ENCODE measurements around the gene FTCDNL1.

FTCDNL1 gene

GRCh38 chr2:199842631-199843395 lies 8.2 kb downstream of the FTCDNL1 start:
- no peak for DNase-seq (ENCODE audit: low spot score)

DNA sequence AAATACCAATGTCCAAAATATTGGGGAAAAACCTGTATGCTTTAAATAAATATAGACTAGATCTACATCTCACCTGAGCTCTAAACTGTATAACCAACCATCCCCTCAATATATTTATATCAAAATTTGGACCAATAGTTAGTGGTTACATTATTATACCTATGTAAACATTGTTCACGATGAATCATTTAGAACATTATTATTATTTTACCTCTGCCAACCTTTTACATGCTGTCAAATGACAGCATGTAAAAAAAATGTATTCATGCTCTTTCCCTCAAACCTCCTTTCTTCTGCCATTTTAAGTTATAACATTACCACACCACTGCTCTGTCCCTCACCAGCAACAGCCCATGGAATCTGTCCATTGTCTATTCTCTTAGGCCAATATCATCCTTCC lies 9.6 kb downstream of the FTCDNL1 start:
- no peak for DNase-seq (ENCODE audit: low spot score)

DNA sequence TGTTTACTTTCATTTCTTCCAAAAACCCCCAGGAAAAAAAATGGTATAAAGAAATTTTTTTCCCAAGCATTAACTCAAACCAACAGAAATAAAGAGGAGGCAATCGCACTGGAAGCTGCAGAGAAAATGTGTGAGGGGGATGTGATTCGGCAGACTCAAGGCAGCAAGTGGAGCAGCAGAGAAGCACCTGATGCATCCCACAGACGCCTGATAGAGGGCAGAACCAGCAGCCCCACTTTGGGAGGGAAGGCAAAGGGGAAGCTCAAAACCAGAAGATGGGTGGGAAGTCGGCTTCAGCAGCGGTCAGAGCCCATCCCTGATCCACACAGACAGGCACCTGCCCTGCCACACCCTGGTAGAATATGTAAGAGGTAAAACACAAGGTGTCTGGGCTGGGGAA lies 12.6 kb downstream of the FTCDNL1 start:
- no peak for DNase-seq (ENCODE audit: low spot score)

DNA sequence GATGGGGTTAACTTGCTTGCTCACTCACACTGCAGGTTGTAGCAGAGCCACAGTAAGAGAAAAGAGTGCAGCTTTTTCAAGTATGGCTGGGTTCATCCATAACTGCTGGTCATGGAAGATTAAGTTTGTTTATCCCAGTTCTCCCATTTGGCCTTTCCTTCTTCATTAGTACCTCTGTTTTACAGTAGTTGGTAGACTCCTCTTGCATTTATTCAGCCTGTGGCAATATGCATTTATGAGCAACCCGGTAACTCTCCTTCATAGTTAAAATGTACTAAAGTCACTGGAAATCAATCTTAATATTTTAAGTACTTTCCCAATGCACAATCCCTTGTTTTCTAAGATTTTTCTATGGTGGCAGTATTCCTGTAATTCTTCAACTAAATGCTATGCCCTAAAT lies 14.0 kb downstream of the FTCDNL1 start:
- DNase-seq (ENCODE audit: low spot score): no peak

GRCh38 chr2:199833525-199833924 lies 17.5 kb downstream of the FTCDNL1 start:
- no peak for DNase-seq (ENCODE audit: low spot score)

GRCh38 chr2:199830531-199830930 lies 20.5 kb downstream of the FTCDNL1 start:
- no peak for DNase-seq (ENCODE audit: low spot score)

DNA sequence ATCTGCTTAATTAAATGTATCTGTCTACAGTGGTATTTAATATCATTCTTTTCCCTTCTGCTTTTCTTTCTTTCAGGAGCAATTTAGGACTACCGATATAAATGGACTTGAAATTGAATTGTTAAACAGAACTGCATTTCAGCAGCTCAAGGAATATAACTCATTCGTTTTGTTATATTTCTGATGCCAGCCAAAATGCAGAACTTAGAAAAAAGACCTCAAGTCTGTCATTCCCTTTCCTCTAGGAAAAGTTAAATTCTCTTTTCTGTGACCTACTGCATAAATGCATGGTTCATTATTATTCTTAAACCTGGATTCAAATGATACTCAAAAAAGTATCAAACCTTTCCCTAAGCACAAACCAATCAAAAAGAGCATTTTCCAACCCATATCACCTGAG lies 21.4 kb downstream of the FTCDNL1 start:
- DNase-seq (ENCODE audit: low spot score): no peak

DNA sequence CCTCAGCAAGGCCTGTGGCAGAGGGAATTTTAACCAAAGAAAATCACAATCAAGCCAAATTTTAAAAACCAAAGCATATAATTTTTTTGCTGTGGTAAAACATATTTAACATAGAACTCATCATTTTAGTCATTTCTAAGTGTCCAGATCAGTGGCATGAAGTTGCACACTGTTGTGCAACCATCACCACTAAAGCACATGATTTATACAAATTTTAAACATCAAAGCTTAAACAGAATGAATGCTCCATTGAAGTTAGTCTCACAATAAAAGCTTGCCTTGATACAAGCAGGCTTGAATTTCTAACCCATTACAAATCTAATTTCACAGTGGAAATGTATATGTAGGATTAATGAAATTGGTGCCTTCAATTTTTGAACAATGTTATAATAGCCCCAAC lies 31.2 kb downstream of the FTCDNL1 start:
- no peak for DNase-seq (ENCODE audit: low spot score)

DNA sequence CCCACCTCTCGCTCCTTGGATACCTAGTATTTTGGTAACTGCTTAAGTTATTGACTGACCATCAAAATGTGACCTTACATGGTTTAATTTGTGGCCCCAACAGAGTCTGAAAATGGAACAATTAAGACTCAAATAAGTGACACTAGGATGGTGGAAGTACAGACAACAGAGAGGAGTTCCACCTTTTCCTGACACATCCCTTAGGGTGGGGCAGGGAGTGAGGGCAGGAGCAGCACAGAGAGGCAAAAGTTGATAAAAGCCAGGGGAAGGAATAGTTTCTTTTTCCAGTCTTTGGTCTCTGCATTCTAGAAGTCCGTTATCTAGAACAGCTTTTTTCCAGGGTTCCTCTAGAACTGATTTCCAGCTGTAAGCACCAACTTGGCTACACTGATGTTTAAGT lies 32.2 kb downstream of the FTCDNL1 start:
- no peak for DNase-seq (ENCODE audit: low spot score)

DNA sequence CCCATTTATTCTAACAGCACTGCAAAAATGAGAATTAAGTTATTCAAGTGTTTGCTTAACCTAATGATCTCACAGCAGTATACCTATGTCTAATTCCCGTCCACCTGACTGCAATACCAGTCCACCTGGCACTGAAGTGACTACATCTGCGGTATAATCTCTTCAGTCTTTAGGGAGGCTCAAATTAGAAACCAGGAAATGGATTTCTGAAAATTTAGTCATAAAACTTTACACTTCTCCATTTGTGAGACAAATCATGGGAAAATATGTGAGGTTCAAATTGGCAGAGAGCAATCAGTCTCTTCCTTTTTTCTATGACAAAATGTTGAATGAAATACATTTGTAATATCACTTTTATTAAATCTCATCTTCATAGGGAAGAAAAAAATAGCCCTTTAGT lies 33.0 kb downstream of the FTCDNL1 start:
- DNase-seq (ENCODE audit: low spot score): no peak

DNA sequence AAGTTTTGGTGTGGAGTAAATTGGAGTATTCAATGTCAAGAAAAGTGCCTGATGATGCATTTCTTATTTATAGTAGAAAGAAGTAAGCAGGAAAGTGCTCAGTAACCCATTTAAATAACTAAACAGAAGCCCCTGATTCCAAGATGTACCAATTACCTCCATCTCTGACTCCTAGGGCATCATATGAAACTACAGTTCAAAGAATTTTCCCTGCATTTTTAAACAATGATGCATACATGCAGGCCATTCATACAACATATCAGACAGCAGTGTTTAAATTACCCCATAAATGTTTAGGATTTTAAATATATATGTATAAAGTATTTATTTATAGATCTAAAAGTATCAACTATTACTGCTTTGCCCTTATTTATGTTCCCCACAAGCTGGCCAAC lies 36.2 kb downstream of the FTCDNL1 start:
- no peak for DNase-seq (ENCODE audit: low spot score)

DNA sequence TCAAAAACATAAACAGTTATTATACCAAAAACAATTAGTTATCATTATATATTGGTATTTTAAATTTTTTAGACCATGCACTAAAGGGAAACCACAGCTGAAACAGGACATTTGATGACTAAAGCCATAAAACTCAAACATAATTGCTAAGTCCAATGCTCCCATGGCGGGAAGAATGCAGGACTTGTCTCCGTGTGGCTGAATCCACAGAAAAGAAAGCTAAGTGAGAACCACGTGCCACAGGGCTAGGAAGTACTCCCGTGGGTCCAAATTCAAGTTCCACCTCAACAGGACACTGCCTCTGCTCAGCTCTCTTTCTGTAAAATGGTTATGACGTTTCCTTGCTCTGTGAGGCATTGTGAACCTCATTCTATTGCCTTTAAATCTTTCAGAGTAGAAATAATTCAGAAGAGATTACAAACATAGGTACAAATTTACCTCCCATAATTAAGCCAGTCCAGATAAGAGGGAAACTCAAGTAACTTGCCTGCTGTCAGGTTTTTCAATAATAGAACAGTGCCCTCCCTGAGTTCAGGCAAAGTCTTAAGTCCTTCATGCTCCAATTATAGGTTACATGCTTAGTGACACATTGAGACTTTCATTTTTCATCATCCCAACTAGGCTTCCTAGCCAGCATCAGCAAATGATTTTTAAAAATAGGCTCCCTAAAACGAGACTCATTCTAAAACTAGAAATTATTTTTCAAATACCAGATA lies 36.7 kb downstream of the FTCDNL1 start:
- no peak for DNase-seq (ENCODE audit: low spot score)

- no peak for DNase-seq (ENCODE audit: low spot score)
These were observed 38.5 kb downstream of the FTCDNL1 start for GRCh38 chr2:199812493-199812892.

GRCh38 chr2:199811346-199811745 lies 39.6 kb downstream of the FTCDNL1 start:
- no peak for DNase-seq (ENCODE audit: low spot score)

DNA sequence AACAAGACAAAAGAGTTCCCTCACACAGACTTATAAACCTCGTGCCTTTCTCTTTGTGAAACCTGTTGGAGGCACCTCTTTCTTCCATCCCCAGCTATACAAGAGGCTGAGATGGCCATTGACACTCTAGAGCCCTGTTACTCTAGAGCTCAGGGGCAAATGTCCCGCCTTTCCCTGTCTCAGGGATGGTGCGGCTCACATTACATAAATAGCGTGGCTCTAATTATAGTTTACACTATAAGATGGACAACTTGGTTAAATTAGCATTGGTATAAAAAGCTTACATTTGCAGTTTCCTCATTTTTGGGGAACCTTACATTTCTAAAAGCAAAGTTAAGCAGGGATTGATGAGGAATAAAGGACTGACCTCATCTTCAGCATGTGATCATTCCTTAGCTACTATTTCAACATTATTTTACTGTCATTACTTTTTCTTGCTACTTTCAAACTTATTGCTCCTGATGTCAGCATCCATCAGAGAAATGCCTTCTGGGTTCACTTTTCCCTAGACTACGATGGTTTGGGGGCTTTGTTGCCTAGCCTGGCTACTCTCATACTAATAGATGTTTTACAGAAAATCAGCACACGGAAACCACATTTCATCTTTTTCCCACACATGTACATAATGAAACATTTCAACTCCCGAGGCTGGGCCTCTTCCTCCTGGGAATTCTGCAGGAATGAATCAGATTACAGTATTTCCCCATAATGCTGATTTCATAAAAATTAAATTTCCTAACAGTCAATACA lies 40.4 kb downstream of the FTCDNL1 start:
- DNase-seq (ENCODE audit: low spot score): no peak

GRCh38 chr2:199807966-199808365 lies 43.0 kb downstream of the FTCDNL1 start:
- no peak for DNase-seq (ENCODE audit: low spot score)

DNA sequence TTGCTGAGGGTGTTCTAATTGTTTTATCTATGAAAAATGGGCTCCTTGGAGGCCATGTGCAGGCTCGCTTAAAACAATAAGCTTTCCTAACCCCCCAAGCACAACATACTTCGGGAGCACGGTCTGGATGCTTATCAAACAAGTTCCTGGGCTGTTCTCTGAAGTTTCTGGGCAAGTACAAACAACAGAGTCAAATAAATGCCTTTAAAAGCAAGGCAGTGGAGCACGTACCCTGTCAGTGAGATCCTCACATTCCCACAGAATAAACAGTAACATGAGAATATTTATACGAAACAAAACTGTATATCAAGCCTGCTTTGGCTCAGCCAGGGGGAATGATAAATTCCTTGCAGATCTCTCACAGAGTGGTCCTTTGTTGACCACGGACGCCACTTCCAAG lies 44.8 kb downstream of the FTCDNL1 start:
- no peak for DNase-seq (ENCODE audit: low spot score)

- DNase-seq (ENCODE audit: low spot score): no peak
These were observed 46.2 kb downstream of the FTCDNL1 start for GRCh38 chr2:199804831-199805230.

- DNase-seq (ENCODE audit: low spot score): no peak
These were observed 52.0 kb downstream of the FTCDNL1 start for GRCh38 chr2:199798831-199799580.

GRCh38 chr2:199797431-199798403 lies 53.3 kb downstream of the FTCDNL1 start:
- no peak for DNase-seq (ENCODE audit: low spot score)

- no peak for DNase-seq (ENCODE audit: low spot score)
These were observed 58.6 kb downstream of the FTCDNL1 start for GRCh38 chr2:199792381-199792780.
